Esophagus (tissue), 2 donors: ENCODE results near the gene UTP20. TPM values are rescaled to one million over a fixed set of nuclear protein-coding genes. Genes with fewer than 3 reads are reported as not detected.

Experiments
- H3K27ac ChIP-seq, 2 donors: one replicate each; pipeline ENCODE4 v1.5.1; 2013; ENCODE audit warnings: low read depth in 2 of 2, mild to moderate bottlenecking in 2 of 2, inconsistent platforms in 1 of 2, low read length in 1 of 2, moderate library complexity in 1 of 2
- H3K27me3 ChIP-seq, 2 donors: one replicate each; pipeline ENCODE4 v1.6.1; 2013; ENCODE audit warnings: low read length in 2 of 2, control low read depth in 1 of 2, mild to moderate bottlenecking in 1 of 2; ENCODE audit not compliant: insufficient read depth in 2 of 2, control insufficient read depth in 1 of 2
- H3K36me3 ChIP-seq, 2 donors: one replicate each; pipeline ENCODE4 v1.6.1; 2013; ENCODE audit warnings: low read length in 1 of 2; ENCODE audit not compliant: control insufficient read depth in 2 of 2, insufficient read depth in 2 of 2
- H3K4me1 ChIP-seq, 2 donors: one replicate each; pipeline ENCODE4 v1.6.1; 2013; ENCODE audit warnings: low read length in 1 of 2; ENCODE audit not compliant: control insufficient read depth in 2 of 2, insufficient read depth in 2 of 2
- H3K4me3 ChIP-seq, 2 donors: one replicate each; pipeline ENCODE4 v1.5.1; 2013; ENCODE audit warnings: low read length in 2 of 2, mild to moderate bottlenecking in 2 of 2, low read depth in 1 of 2, moderate library complexity in 1 of 2
- H3K9me3 ChIP-seq, 2 donors: one replicate each; pipeline ENCODE4 v1.6.1; 2013; ENCODE audit warnings: mild to moderate bottlenecking in 2 of 2, low read depth in 1 of 2, low read length in 1 of 2, moderate library complexity in 1 of 2; ENCODE audit not compliant: control insufficient read depth in 2 of 2, insufficient read depth in 1 of 2
- WGBS, 2 donors: extraction: QIAGEN DNeasy Blood & Tissue Kit; methylation state at CpG; one replicate each; pipeline ENCODE4 v1.1.7; 2013; 5-methylcytosine and 5-hydroxymethylcytosine counted together
- polyA plus RNA-seq, 2 donors: library from polyadenylated mRNA; stranded (reverse); fragments of 200-250 nt; gene quantifications; one replicate each; pipeline ENCODE4 v1.2.3, GENCODE V29; 2013
- donor health status: healthy with polysubstance abuse.
- donor health status: Bipolar disorder and iron deficiency.

Gene UTP20
- polyA plus RNA-seq, 2 donors, result 1.4 to 2.8 TPM

- Histone ChIP-seq H3K4me3 (no peak overlapping the region), H3K27me3 (no peaks in the 10 kb centered on the region), H3K27ac (no peak overlapping the region), H3K4me1 (no peaks in the 10 kb centered on the region), H3K36me3 (no peaks in the 10 kb centered on the region), H3K9me3 (peaks cover 0 to 3% of the 10 kb centered on the region in 2 donors)
Observed at GRCh38 chr12:101267111-101267510, 12.8 kb upstream of the UTP20 start.

- no peak overlapping the region for H3K27ac ChIP-seq
- H3K9me3 ChIP-seq, result no peaks in the 10 kb centered on the region
- 74 to 87% methylated on average over 1 of the region's 1 CpG for WGBS, 2 donors
- no peaks in the 10 kb centered on the region for H3K4me1 ChIP-seq
- H3K4me3 ChIP-seq, result no peak overlapping the region
- H3K27me3 ChIP-seq, result no peaks in the 10 kb centered on the region
- no peaks in the 10 kb centered on the region for H3K36me3 ChIP-seq
Observed at GRCh38 chr12:101276433-101276832, 3.5 kb upstream of the UTP20 start.

GRCh38 chr12:101277443-101277842 lies 2.5 kb upstream of the UTP20 start:
- H3K27ac ChIP-seq, result no peak overlapping the region
- H3K27me3 ChIP-seq, result no peaks in the 10 kb centered on the region
- peaks cover 0 to 4% of the 10 kb centered on the region in 2 donors for H3K36me3 ChIP-seq
- 58 to 61% methylated on average over 3 of the region's 3 CpGs for WGBS, 2 donors
- no peaks in the 10 kb centered on the region for H3K4me1 ChIP-seq
- H3K9me3 ChIP-seq, result no peaks in the 10 kb centered on the region
- H3K4me3 ChIP-seq, result no peak overlapping the region

GRCh38 chr12:101287357-101287756 lies 7.5 kb downstream of the UTP20 start:
- H3K36me3 ChIP-seq, result peaks cover 5 to 10% of the 10 kb centered on the region in 2 donors
- WGBS, 2 donors, result 83 to 86% methylated on average over 3 of the region's 3 CpGs
- no peak overlapping the region for H3K4me3 ChIP-seq
- H3K27ac ChIP-seq, result no peak overlapping the region
- H3K27me3 ChIP-seq, result no peaks in the 10 kb centered on the region
- no peaks in the 10 kb centered on the region for H3K4me1 ChIP-seq
- H3K9me3 ChIP-seq, result no peaks in the 10 kb centered on the region

GRCh38 chr12:101297661-101298060 lies 17.8 kb downstream of the UTP20 start:
- Histone ChIP-seq H3K4me3 (no peak overlapping the region), H3K9me3 (no peaks in the 10 kb centered on the region), H3K27ac (no peak overlapping the region), H3K27me3 (no peaks in the 10 kb centered on the region), H3K36me3 (peaks cover 8 to 11% of the 10 kb centered on the region in 2 donors), H3K4me1 (no peaks in the 10 kb centered on the region)
- 85 to 86% methylated on average over 4 of the region's 4 CpGs for WGBS, 2 donors

- 74 to 79% methylated on average over 2 of the region's 2 CpGs for WGBS, 2 donors
- no peak overlapping the region for H3K27ac ChIP-seq
- H3K36me3 ChIP-seq, result peaks cover 10 to 12% of the 10 kb centered on the region in 2 donors
- no peak overlapping the region for H3K4me3 ChIP-seq
- H3K9me3 ChIP-seq, result no peaks in the 10 kb centered on the region
- H3K27me3 ChIP-seq, result no peaks in the 10 kb centered on the region
- H3K4me1 ChIP-seq, result no peaks in the 10 kb centered on the region
Observed at GRCh38 chr12:101298426-101298825, 18.5 kb downstream of the UTP20 start.

GRCh38 chr12:101299346-101299745 lies 19.4 kb downstream of the UTP20 start:
- H3K36me3 ChIP-seq, result peaks cover 11 to 12% of the 10 kb centered on the region in 2 donors
- no peaks in the 10 kb centered on the region for H3K9me3 ChIP-seq
- H3K4me3 ChIP-seq, result no peak overlapping the region
- no peaks in the 10 kb centered on the region for H3K27me3 ChIP-seq
- no peaks in the 10 kb centered on the region for H3K4me1 ChIP-seq
- no peak overlapping the region for H3K27ac ChIP-seq
- 93 to 95% methylated on average over 2 of the region's 2 CpGs for WGBS, 2 donors

GRCh38 chr12:101299931-101300330 lies 20.0 kb downstream of the UTP20 start:
- Histone ChIP-seq H3K36me3 (peaks cover 14 to 18% of the 10 kb centered on the region in 2 donors), H3K4me3 (no peak overlapping the region), H3K4me1 (no peaks in the 10 kb centered on the region), H3K27me3 (no peaks in the 10 kb centered on the region), H3K9me3 (no peaks in the 10 kb centered on the region), H3K27ac (no peak overlapping the region)
- 90 to 91% methylated on average over 3 of the region's 3 CpGs for WGBS, 2 donors

- no peak overlapping the region for H3K4me3 ChIP-seq
- 83 to 87% methylated on average over 4 of the region's 4 CpGs for WGBS, 2 donors
- peaks cover 14 to 19% of the 10 kb centered on the region in 2 donors for H3K36me3 ChIP-seq
- H3K27me3 ChIP-seq, result no peaks in the 10 kb centered on the region
- H3K4me1 ChIP-seq, result no peaks in the 10 kb centered on the region
- H3K9me3 ChIP-seq, result no peaks in the 10 kb centered on the region
- H3K27ac ChIP-seq, result no peak overlapping the region
Observed at GRCh38 chr12:101302741-101303140, 22.8 kb downstream of the UTP20 start.

- no peak overlapping the region for H3K27ac ChIP-seq
- H3K36me3 ChIP-seq, result peaks cover 9 to 15% of the 10 kb centered on the region in 2 donors
- 77 to 90% methylated on average over 2 of the region's 2 CpGs for WGBS, 2 donors
- H3K9me3 ChIP-seq, result no peaks in the 10 kb centered on the region
- H3K4me3 ChIP-seq, result no peak overlapping the region
- H3K4me1 ChIP-seq, result no peaks in the 10 kb centered on the region
- no peaks in the 10 kb centered on the region for H3K27me3 ChIP-seq
Observed at GRCh38 chr12:101305226-101305779, 25.4 kb downstream of the UTP20 start.
